ENCODE data around the gene DAAM2. TPM values are rescaled to one million over a fixed set of nuclear protein-coding genes. Genes with fewer than 3 reads are reported as not detected.

The DAAM2 gene
- total and polyA plus RNA-seq, 3 experiments from 2014 or later: not detected

DNA sequence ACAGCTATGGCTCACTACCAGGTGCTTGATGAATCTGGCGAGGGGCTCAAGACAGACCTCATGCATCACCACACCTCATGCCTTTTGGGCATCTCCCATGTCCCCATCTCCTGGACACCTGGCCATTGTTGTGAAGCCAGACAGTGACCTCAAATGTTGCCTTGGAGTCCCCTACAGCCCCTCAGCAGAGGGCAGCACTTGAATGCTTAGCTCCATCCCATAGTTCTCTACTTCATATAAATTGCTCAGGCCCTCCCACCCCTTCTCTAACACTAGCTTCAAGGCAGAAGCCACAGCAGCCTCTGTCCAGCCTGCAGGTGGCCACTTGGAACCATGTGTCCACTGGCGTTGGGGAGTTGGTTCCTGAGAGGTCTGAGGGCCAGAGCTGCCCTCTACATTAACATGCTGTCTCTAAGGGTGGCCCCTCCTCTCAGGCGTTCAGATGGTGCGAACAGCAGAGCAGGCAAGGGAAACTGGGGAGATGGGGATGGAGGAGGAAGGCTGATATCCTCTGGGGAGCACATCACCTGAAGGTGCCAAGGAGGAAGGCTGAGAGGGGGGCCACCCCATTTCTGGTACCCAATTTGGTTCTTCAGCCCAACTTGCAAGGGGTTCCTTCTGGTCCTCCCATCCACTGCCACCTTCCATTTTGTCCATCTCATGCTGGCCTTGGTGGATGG is 110.8 kb downstream of the DAAM2 start:
- H3K9me3 Mint-ChIP-seq: no peaks in the 10 kb centered on the region
- no peak for DNase-seq
- Histone ChIP-seq H3K9me3 (ENCODE audit: low read length) (no peaks in the 10 kb centered on the region), H3K27me3 (ENCODE audit: insufficient read depth, low read length, poor library complexity, severe bottlenecking) (no peaks in the 10 kb centered on the region), H3K4me3 (ENCODE audit: low read length) (no peak overlapping the region), H3K27ac (ENCODE audit: low read depth, low read length) (no peak overlapping the region), H3K4me1 (ENCODE audit: insufficient read depth, low read length) (no peaks in the 10 kb centered on the region), H3K36me3 (ENCODE audit: insufficient read depth, low read length) (no peaks in the 10 kb centered on the region)
- H3K4me3 Mint-ChIP-seq: no peak overlapping the region
- no peaks in the 10 kb centered on the region for H3K4me1 Mint-ChIP-seq
- H3K27ac Mint-ChIP-seq: no peak overlapping the region
- ChIA-PET POLR2A (no interaction called here), CTCF (no interaction called here)
- H3K36me3 Mint-ChIP-seq: no peaks in the 10 kb centered on the region
- peaks cover 3 to 7% of the 10 kb centered on the region in 2 donors for H3K27me3 Mint-ChIP-seq

DNA sequence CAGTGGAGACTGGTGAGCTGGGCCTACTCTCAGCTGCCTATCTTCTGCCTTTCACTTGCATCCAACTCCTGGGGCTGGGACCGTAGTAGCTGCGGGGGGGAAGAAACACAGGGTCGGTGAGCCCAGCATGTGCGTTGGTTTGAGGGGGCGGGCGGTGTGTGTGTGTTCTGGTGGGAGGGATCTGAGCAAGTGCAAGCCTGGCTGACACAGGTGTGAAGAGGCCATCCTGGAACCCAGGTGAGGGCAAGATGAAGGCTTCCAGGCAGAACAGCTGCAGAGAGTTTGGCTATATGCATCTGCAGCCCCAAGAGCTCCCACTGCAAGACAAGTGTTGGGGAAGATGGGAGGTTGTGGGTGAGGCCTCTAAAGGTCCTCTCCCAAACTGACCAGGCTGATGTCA is 111.5 kb downstream of the DAAM2 start:
- Histone ChIP-seq H3K4me1 (ENCODE audit: insufficient read depth, low read length) (no peaks in the 10 kb centered on the region), H3K27ac (ENCODE audit: low read depth, low read length) (no peak overlapping the region), H3K36me3 (ENCODE audit: insufficient read depth, low read length) (no peaks in the 10 kb centered on the region), H3K4me3 (ENCODE audit: low read length) (no peak overlapping the region), H3K9me3 (ENCODE audit: low read length) (no peaks in the 10 kb centered on the region), H3K27me3 (ENCODE audit: insufficient read depth, low read length, poor library complexity, severe bottlenecking) (no peaks in the 10 kb centered on the region)
- Mint-ChIP-seq H3K36me3 (no peaks in the 10 kb centered on the region), H3K9me3 (no peaks in the 10 kb centered on the region), H3K27me3 (peaks cover 3 to 7% of the 10 kb centered on the region in 2 donors), H3K27ac (no peak overlapping the region), H3K4me1 (no peaks in the 10 kb centered on the region), H3K4me3 (no peak overlapping the region)
- no peak for DNase-seq
- POLR2A ChIA-PET: no interaction called here
- CTCF ChIA-PET: interaction anchor here (1.3 kb wide), 1 partner anchor 16 kb away, joined by 3 read pairs; no protein-coding TSS in a partner anchor

DNA sequence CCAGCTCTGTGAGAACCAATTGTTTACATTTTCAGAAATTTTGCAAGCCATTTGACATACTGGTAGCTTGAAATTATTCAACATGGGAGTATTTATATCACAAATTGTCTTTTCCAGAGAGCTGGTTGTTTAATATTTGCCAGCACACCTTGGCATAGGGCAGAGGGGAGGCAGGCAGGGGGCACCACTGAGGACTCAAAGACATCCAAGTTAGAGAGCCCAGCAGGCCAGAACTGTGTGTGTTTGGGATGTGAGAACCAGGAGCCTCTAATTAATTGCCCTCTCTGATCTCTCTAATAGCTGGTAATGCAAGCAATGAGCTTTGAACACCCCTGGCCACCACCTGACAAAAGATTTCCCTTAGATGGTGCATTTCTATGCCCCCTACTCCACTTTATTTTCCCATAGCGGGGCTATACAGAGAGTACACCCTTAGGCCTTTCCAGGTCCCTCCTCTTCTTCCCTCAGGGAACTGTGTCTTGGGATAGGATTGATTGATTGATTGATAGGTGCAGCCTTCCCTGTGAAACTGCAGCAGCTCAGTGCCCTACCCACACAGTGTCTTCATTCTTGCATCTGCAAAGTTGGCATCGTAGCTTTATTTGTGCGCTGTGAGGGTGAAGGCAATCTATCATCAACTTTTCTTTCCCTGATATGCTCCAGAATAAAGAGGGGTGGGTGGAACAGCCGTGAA is 112.9 kb downstream of the DAAM2 start:
- no peaks in the 10 kb centered on the region for H3K36me3 Mint-ChIP-seq
- H3K4me1 Mint-ChIP-seq: no peaks in the 10 kb centered on the region
- POLR2A ChIA-PET: no interaction called here
- H3K9me3 Mint-ChIP-seq: no peaks in the 10 kb centered on the region
- no peak overlapping the region for H3K4me3 Mint-ChIP-seq
- Histone ChIP-seq H3K4me1 (ENCODE audit: insufficient read depth, low read length) (no peaks in the 10 kb centered on the region), H3K9me3 (ENCODE audit: low read length) (no peaks in the 10 kb centered on the region), H3K36me3 (ENCODE audit: insufficient read depth, low read length) (no peaks in the 10 kb centered on the region), H3K4me3 (ENCODE audit: low read length) (no peak overlapping the region), H3K27me3 (ENCODE audit: insufficient read depth, low read length, poor library complexity, severe bottlenecking) (no peaks in the 10 kb centered on the region), H3K27ac (ENCODE audit: low read depth, low read length) (no peak overlapping the region)
- peaks cover 0 to 7% of the 10 kb centered on the region in 2 donors for H3K27me3 Mint-ChIP-seq
- CTCF ChIA-PET: interaction anchor here (1.3 kb wide), 1 partner anchor 15 kb away, joined by 3 read pairs; no protein-coding TSS in a partner anchor
- H3K27ac Mint-ChIP-seq: no peak overlapping the region
- no peak for DNase-seq

- POLR2A ChIA-PET: no interaction called here
- H3K27me3 Mint-ChIP-seq: peaks cover 0 to 7% of the 10 kb centered on the region in 2 donors
- Histone ChIP-seq H3K4me1 (ENCODE audit: insufficient read depth, low read length) (no peaks in the 10 kb centered on the region), H3K36me3 (ENCODE audit: insufficient read depth, low read length) (no peaks in the 10 kb centered on the region), H3K27me3 (ENCODE audit: insufficient read depth, low read length, poor library complexity, severe bottlenecking) (no peaks in the 10 kb centered on the region), H3K27ac (ENCODE audit: low read depth, low read length) (no peak overlapping the region), H3K4me3 (ENCODE audit: low read length) (no peak overlapping the region), H3K9me3 (ENCODE audit: low read length) (no peaks in the 10 kb centered on the region)
- H3K9me3 Mint-ChIP-seq: no peaks in the 10 kb centered on the region
- CTCF ChIA-PET: no interaction called here
- no peak overlapping the region for H3K4me3 Mint-ChIP-seq
- no peaks in the 10 kb centered on the region for H3K4me1 Mint-ChIP-seq
- no peak for DNase-seq
- H3K36me3 Mint-ChIP-seq: no peaks in the 10 kb centered on the region
- H3K27ac Mint-ChIP-seq: no peak overlapping the region
Measured at GRCh38 chr6:39905640-39905975, 113.4 kb downstream of the DAAM2 start.

DNA sequence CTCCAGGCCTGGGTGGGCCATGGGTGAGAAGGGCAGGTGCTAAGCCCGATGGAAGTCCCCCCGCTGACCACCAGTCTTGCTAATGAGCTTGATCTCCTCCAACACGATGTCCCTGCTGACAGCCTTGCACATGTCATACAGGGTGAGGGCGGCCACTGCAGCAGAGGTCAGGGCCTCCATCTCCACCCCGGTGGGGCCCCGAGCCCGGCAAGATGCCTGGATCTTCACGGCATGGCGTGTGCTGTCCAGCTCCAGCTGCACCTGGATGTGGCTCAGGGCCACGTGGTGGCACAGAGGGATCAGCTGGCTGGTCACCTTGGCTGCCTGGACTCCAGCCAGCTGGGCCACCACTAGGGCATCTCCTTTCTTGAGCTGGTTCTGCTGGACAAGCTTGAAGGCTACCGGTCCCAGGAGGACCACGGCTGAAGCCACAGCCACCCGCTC is 114.2 kb downstream of the DAAM2 start:
- Mint-ChIP-seq H3K9me3 (no peaks in the 10 kb centered on the region), H3K27ac (no peak overlapping the region), H3K4me1 (no peaks in the 10 kb centered on the region), H3K4me3 (no peak overlapping the region), H3K27me3 (peaks cover 0 to 7% of the 10 kb centered on the region in 2 donors), H3K36me3 (no peaks in the 10 kb centered on the region)
- ChIA-PET CTCF (no interaction called here), POLR2A (no interaction called here)
- no peaks in the 10 kb centered on the region for H3K9me3 ChIP-seq (ENCODE audit: low read length)
- no peak overlapping the region for H3K4me3 ChIP-seq (ENCODE audit: low read length)
- H3K36me3 ChIP-seq (ENCODE audit: insufficient read depth, low read length): no peaks in the 10 kb centered on the region
- no peak overlapping the region for H3K27ac ChIP-seq (ENCODE audit: low read depth, low read length)
- H3K4me1 ChIP-seq (ENCODE audit: insufficient read depth, low read length): no peaks in the 10 kb centered on the region
- DNase-seq: no peak
- no peaks in the 10 kb centered on the region for H3K27me3 ChIP-seq (ENCODE audit: insufficient read depth, low read length, poor library complexity, severe bottlenecking)

DNA sequence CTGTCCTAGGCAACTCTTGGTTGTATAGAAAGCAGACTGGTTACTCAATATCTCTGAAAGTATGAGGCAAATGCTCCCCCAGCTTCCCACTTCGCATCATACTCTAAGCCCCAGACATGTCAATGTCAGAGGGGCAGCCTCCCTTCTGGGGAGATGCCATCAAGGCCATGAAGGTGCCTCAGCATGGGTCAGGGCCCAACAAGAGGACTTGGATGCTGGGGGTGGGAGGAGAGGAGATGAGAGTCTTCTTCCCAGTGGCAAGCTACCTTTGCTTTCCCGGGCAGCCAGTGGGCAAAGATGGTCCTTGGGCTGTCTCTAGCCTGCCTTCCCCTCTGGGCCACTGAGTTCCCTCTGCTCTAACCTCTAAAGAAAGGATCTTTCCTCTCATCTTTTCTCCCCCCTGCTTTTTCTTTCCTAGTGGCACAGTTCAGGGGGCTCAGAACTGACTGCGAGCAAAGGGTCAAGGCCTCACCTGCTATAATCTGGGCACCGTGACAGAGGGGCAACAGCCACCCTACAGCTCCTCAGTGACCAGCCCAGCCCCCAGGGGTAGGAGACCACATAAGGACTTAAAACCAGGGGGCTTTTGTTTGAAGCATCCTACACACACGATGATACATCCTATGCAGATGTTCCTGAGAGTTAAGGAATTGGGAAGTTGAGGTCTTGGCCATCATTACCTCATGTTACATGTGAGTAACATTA is 115.8 kb downstream of the DAAM2 start:
- no peak for DNase-seq
- no peaks in the 10 kb centered on the region for H3K36me3 ChIP-seq (ENCODE audit: insufficient read depth, low read length)
- no peaks in the 10 kb centered on the region for H3K4me1 ChIP-seq (ENCODE audit: insufficient read depth, low read length)
- H3K9me3 ChIP-seq (ENCODE audit: low read length): no peaks in the 10 kb centered on the region
- ChIA-PET POLR2A (no interaction called here), CTCF (no interaction called here)
- H3K27ac ChIP-seq (ENCODE audit: low read depth, low read length): no peak overlapping the region
- Mint-ChIP-seq H3K4me1 (no peaks in the 10 kb centered on the region), H3K9me3 (no peaks in the 10 kb centered on the region), H3K36me3 (no peaks in the 10 kb centered on the region), H3K27me3 (peaks cover 0 to 4% of the 10 kb centered on the region in 2 donors), H3K27ac (no peak overlapping the region), H3K4me3 (no peak overlapping the region)
- no peaks in the 10 kb centered on the region for H3K27me3 ChIP-seq (ENCODE audit: insufficient read depth, low read length, poor library complexity, severe bottlenecking)
- no peak overlapping the region for H3K4me3 ChIP-seq (ENCODE audit: low read length)

DNA sequence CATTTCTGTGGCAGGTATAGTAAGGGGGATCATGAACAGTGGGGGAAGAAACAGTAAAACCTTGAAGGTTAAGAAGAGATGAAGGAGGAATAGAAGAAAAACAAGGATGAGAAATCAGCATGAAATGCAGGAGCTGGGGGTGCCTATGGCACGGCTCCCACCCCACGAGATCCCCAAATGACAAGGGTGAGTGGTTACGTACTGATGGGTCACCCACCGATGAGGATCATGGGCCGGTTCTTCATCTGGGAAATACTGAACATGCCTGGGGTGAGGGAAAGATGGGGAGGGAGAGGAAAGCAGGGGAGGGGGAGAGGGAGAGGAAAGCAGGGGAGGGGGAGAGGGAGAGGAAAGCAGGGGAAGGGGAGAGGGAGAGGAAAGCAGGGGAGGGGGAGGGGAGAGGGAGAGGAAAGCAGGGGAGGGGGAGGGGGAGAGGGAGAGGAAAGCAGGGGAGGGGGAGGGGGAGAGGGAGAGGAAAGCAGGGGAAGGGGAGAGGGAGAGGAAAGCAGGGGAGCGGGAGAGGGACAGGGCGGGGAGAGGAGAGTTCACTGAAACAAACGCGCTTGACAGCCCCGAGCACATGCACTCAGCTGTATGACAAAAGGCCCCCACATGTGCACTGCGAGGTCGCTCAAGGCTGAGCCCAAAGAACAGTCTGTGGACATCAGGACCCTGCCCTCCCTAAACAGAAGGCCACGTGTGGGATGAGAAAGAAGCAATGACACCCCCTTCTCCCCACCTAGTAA is 116.8 kb downstream of the DAAM2 start:
- H3K4me1 ChIP-seq (ENCODE audit: insufficient read depth, low read length): no peaks in the 10 kb centered on the region
- ChIA-PET CTCF (no interaction called here), POLR2A (no interaction called here)
- Mint-ChIP-seq H3K36me3 (no peaks in the 10 kb centered on the region), H3K4me1 (no peaks in the 10 kb centered on the region), H3K4me3 (no peak overlapping the region), H3K27ac (no peak overlapping the region), H3K27me3 (no peaks in the 10 kb centered on the region), H3K9me3 (no peaks in the 10 kb centered on the region)
- no peaks in the 10 kb centered on the region for H3K27me3 ChIP-seq (ENCODE audit: insufficient read depth, low read length, poor library complexity, severe bottlenecking)
- H3K27ac ChIP-seq (ENCODE audit: low read depth, low read length): no peak overlapping the region
- no peaks in the 10 kb centered on the region for H3K36me3 ChIP-seq (ENCODE audit: insufficient read depth, low read length)
- DNase-seq: no peak
- H3K4me3 ChIP-seq (ENCODE audit: low read length): no peak overlapping the region
- no peaks in the 10 kb centered on the region for H3K9me3 ChIP-seq (ENCODE audit: low read length)

- Mint-ChIP-seq H3K4me3 (no peak overlapping the region), H3K36me3 (no peaks in the 10 kb centered on the region), H3K27ac (no peak overlapping the region), H3K4me1 (no peaks in the 10 kb centered on the region), H3K9me3 (no peaks in the 10 kb centered on the region), H3K27me3 (no peaks in the 10 kb centered on the region)
- no peak for DNase-seq
- ChIA-PET POLR2A (no interaction called here), CTCF (no interaction called here)
- H3K4me3 ChIP-seq (ENCODE audit: low read length): no peak overlapping the region
- no peaks in the 10 kb centered on the region for H3K4me1 ChIP-seq (ENCODE audit: insufficient read depth, low read length)
- no peak overlapping the region for H3K27ac ChIP-seq (ENCODE audit: low read depth, low read length)
- H3K9me3 ChIP-seq (ENCODE audit: low read length): no peaks in the 10 kb centered on the region
- no peaks in the 10 kb centered on the region for H3K27me3 ChIP-seq (ENCODE audit: insufficient read depth, low read length, poor library complexity, severe bottlenecking)
- H3K36me3 ChIP-seq (ENCODE audit: insufficient read depth, low read length): no peaks in the 10 kb centered on the region
Measured at GRCh38 chr6:39909701-39910100, 117.5 kb downstream of the DAAM2 start.

All from CD8-positive, alpha-beta memory T cell (primary cell).